HepG2 (cell line): ENCODE results near the gene NGF. TPM values are rescaled to one million over a fixed set of nuclear protein-coding genes. Genes with fewer than 3 reads are reported as not detected.

ENCODE experiments used
- ATAC-seq: fragments of 200-7000 bp; cut with Tn5 transposase; 3 replicates; pipeline ENCODE4 v1.9.1; 2020; ENCODE audit warnings: mild to moderate bottlenecking, moderate library complexity
- BruUV-seq: library from RNA; stranded (reverse); fragments of 400-500 nt; replicated peaks from 2 replicates; lab custom pipeline; 2021; lab: Mats Ljungman, UMichigan
- CTCF ChIA-PET: fragments of 300-600 bp; formaldehyde crosslinking; extraction: SDS; loops from one replicate; lab custom pipeline; 2021; ENCODE audit warnings: low total read pairs, inconsistent platforms, low intra/inter-chr PET ratio; lab: Yijun Ruan, JAX
- POLR2A ChIA-PET: fragments of 350-600 bp; sonication (Branson Sonifier 250); formaldehyde crosslinking; loops from one replicate; lab custom pipeline; 2020; ENCODE audit warnings: antibody characterized with exemption, inconsistent platforms; lab: Yijun Ruan, JAX
- DNase-seq: peaks from one replicate; pipeline ENCODE4 v3.0.0-alpha.2; 2015; ENCODE audit warnings: low spot score
- FAIRE-seq: peaks from 3 replicates; lab custom pipeline; 2011; peaks lifted over from hg19 to GRCh38; lab: Jason Lieb, UNC
- H2AFZ ChIP-seq: one replicate; pipeline ENCODE4 v1.6.1; 2011; ENCODE audit warnings: low read length, inconsistent platforms
- H3K27ac ChIP-seq: fragments of 300-600 bp; 3 replicates; pipeline ENCODE4 v1.8.0; 2011; ENCODE audit warnings: mixed run types, mild to moderate bottlenecking, mixed read lengths, low read length, inconsistent platforms; ENCODE audit not compliant: insufficient read depth; ENCODE audit errors: extremely low read length
- H3K27me3 ChIP-seq, 2 experiments: fragments of 200-600 bp in 1 of 2; 2 replicates in 1 of 2; 3 replicates in 1 of 2; pipeline versions ENCODE4 v1.6.0 to v1.8.0; 2011; ENCODE audit warnings: low read length in 2 of 2, mild to moderate bottlenecking in 2 of 2, moderate library complexity in 2 of 2, inconsistent platforms in 1 of 2; ENCODE audit not compliant: insufficient read depth in 2 of 2, control insufficient read depth in 1 of 2
- H3K36me3 ChIP-seq, 2 experiments: fragments of 200-600 bp in 1 of 2; replicated peaks in 1 of 2; 2 replicates in 1 of 2; 3 replicates in 1 of 2; pipeline versions ENCODE4 v1.5.1 to v1.8.0; 2011; ENCODE audit warnings: low read length in 2 of 2, inconsistent platforms in 1 of 2; ENCODE audit not compliant: insufficient read depth in 2 of 2, control insufficient read depth in 1 of 2
- H3K4me1 ChIP-seq: 2 replicates; pipeline ENCODE4 v1.5.1; 2012; ENCODE audit warnings: low read length, inconsistent platforms; ENCODE audit not compliant: insufficient read depth
- H3K4me2 ChIP-seq: 2 replicates; pipeline ENCODE4 v1.6.0; 2011; ENCODE audit warnings: low read depth, low read length, inconsistent platforms
- H3K4me3 ChIP-seq, 3 experiments: fragments of 200-600 bp in 1 of 3; sonication (generic), shearing (Covaris generic) in 1 of 3; replicated peaks in 1 of 3; 2 replicates each; pipeline ENCODE4 v1.5.1; 2011 to 2016; ENCODE audit warnings: low read length in 3 of 3, inconsistent platforms in 2 of 3, low read depth in 2 of 3, mild to moderate bottlenecking in 2 of 3, control low read depth in 1 of 3, mixed read lengths in 1 of 3; ENCODE audit not compliant: insufficient read depth in 1 of 3
- H3K79me2 ChIP-seq: one replicate; pipeline ENCODE4 v1.6.1; 2011; ENCODE audit warnings: low read length, inconsistent platforms; ENCODE audit not compliant: insufficient read depth
- H3K9ac ChIP-seq: 2 replicates; pipeline ENCODE4 v1.6.0; 2011; ENCODE audit warnings: mild to moderate bottlenecking, low read depth, low read length, inconsistent platforms; ENCODE audit not compliant: insufficient read depth
- H3K9me3 ChIP-seq: 2 replicates; pipeline ENCODE4 v1.5.1; 2012; ENCODE audit warnings: mild to moderate bottlenecking, low read length
- H4K20me1 ChIP-seq: 2 replicates; pipeline ENCODE4 v1.6.0; 2011; ENCODE audit warnings: inconsistent platforms, mild to moderate bottlenecking, low read length, moderate library complexity; ENCODE audit not compliant: insufficient read depth
- CAMTA2 ChIP-seq: sonication (generic); formaldehyde crosslinking; IDR thresholded peaks from 2 replicates; pipeline ENCODE4 v1.4.0; 2020; ENCODE audit warnings: mild to moderate bottlenecking, missing genetic modification reagents, borderline replicate concordance
- CEBPG ChIP-seq: IDR thresholded peaks from 2 replicates; pipeline ENCODE4 v1.6.1; 2016
- DDIT3 ChIP-seq: sonication (generic); formaldehyde crosslinking; IDR thresholded peaks from 2 replicates; pipeline ENCODE4 v1.4.0; 2020; ENCODE audit warnings: mild to moderate bottlenecking, missing genetic modification reagents
- ELF4 ChIP-seq: sonication (generic); formaldehyde crosslinking; IDR thresholded peaks from 2 replicates; pipeline ENCODE4 v1.5.0; 2020; ENCODE audit warnings: missing genetic modification reagents, mild to moderate bottlenecking, moderate library complexity, borderline replicate concordance
- GFI1 ChIP-seq: sonication (generic); formaldehyde crosslinking; IDR thresholded peaks from 2 replicates; pipeline ENCODE4 v1.5.0; 2020; ENCODE audit warnings: missing genetic modification reagents, mild to moderate bottlenecking, borderline replicate concordance
- HOXD1 ChIP-seq: sonication (generic); formaldehyde crosslinking; IDR thresholded peaks from 2 replicates; pipeline ENCODE4 v1.5.0; 2020; ENCODE audit warnings: missing genetic modification reagents
- MIXL1 ChIP-seq: IDR thresholded peaks from 2 replicates; pipeline ENCODE4 v1.6.1; 2016
- NCOR1 ChIP-seq: fragments of 200-600 bp; sonication (generic); IDR thresholded peaks from 2 replicates; pipeline ENCODE4 v1.7.0; 2017; ENCODE audit warnings: antibody characterized with exemption, low read length, borderline replicate concordance
- NFYB ChIP-seq: sonication (generic); formaldehyde crosslinking; IDR thresholded peaks from 2 replicates; pipeline ENCODE4 v1.4.0; 2020; ENCODE audit warnings: missing genetic modification reagents
- NR2F6 ChIP-seq, 2 experiments: IDR thresholded peaks; 2 replicates each; pipeline ENCODE4 v1.6.1; 2016; ENCODE audit warnings: antibody characterized with exemption in 1 of 2, mild to moderate bottlenecking in 1 of 2
- POLR2A ChIP-seq, 2 experiments: IDR thresholded peaks; 2 replicates each; pipeline ENCODE4 v1.6.1; 2011; ENCODE audit warnings: low read depth in 2 of 2, low read length in 2 of 2, mild to moderate bottlenecking in 1 of 2, moderate library complexity in 1 of 2; ENCODE audit not compliant: insufficient read depth in 1 of 2
- SNAPC4 ChIP-seq: sonication (generic); formaldehyde crosslinking; IDR thresholded peaks from 2 replicates; pipeline ENCODE4 v1.4.0; 2020; ENCODE audit warnings: mild to moderate bottlenecking, missing genetic modification reagents
- SRY ChIP-seq: sonication (generic); formaldehyde crosslinking; IDR thresholded peaks from 2 replicates; pipeline ENCODE4 v1.8.0; 2022; ENCODE audit warnings: mild to moderate bottlenecking, missing genetic modification reagents
- TFAP4 ChIP-seq: sonication (generic); IDR thresholded peaks from 2 replicates; pipeline ENCODE4 v1.6.1; 2016; ENCODE audit warnings: low read depth, borderline replicate concordance
- YEATS4 ChIP-seq: sonication (generic); formaldehyde crosslinking; IDR thresholded peaks from 2 replicates; pipeline ENCODE4 v1.4.0; 2020; ENCODE audit warnings: missing genetic modification reagents, borderline replicate concordance
- ZFP37 ChIP-seq: sonication (generic); formaldehyde crosslinking; IDR thresholded peaks from 2 replicates; pipeline ENCODE4 v1.4.0; 2020; ENCODE audit warnings: missing genetic modification reagents, borderline replicate concordance
- ZNF432 ChIP-seq: sonication (generic); formaldehyde crosslinking; IDR thresholded peaks from 2 replicates; pipeline ENCODE4 v1.5.0; 2020; ENCODE audit warnings: missing genetic modification reagents, mild to moderate bottlenecking, borderline replicate concordance
- ZNF614 ChIP-seq: IDR thresholded peaks from 2 replicates; pipeline ENCODE4 v1.6.1; 2018; ENCODE audit warnings: missing biosample characterization, missing genetic modification reagents, inconsistent platforms, borderline replicate concordance
- ZNF616 ChIP-seq: sonication (generic); formaldehyde crosslinking; IDR thresholded peaks from 2 replicates; pipeline ENCODE4 v1.5.0; 2020; ENCODE audit warnings: low read depth, mild to moderate bottlenecking, missing genetic modification reagents
- WGBS: methylation state at CpG from one replicate; pipeline ENCODE4 v1.1.6; 2017; ENCODE audit warnings: low lambda C conversion rate; 5-methylcytosine and 5-hydroxymethylcytosine counted together
- in situ Hi-C: cut with HindIII; loops from 2 replicates; pipeline ENCODE4 v1.10.0; 2017; ENCODE audit warnings: low pct_unique_long_range_greater_than_20kb; ENCODE audit not compliant: extremely low pct_ligation_motif_present
- intact Hi-C: fragments of 100-400 bp; cut with micrococcal nuclease; formaldehyde crosslinking; loops from one replicate; pipeline ENCODE4 v1.10.0; 2022; ENCODE audit not compliant: unreplicated experiment
- polyA plus RNA-seq, 8 experiments: library from polyadenylated mRNA; depleted of rRNA in 3 of 8; stranded (reverse) in 7 of 8; unstranded in 1 of 8; fragments of >200 nt; fragmentation: Illumina TruSeq in 4 of 8; extraction: Trizol in 4 of 8; gene quantifications; 2 replicates each; pipeline versions ENCODE4 v1.2.1 to v1.2.3, GENCODE V29; 2011 to 2016; ENCODE audit warnings: low read depth in 4 of 8, missing spikeins in 1 of 8, mixed read lengths in 1 of 8; ENCODE audit not compliant: insufficient read depth in 1 of 8
- total RNA-seq, 5 experiments: library from RNA; depleted of rRNA; stranded (reverse); fragments of >200 nt; fragmentation: Illumina TruSeq; extraction: Trizol; gene quantifications; 2 replicates each; pipeline ENCODE4 v1.2.3, GENCODE V29; 2016; ENCODE audit warnings: low read depth in 1 of 5

Gene NGF
- total and polyA plus RNA-seq, 2 of the 13 experiments (the other 11 are each of a cell fraction or from before 2014, with no cell fraction given) = not detected

- Histone ChIP-seq H3K79me2 (no peaks in the 10 kb centered on the region), H3K4me1 (no peaks in the 10 kb centered on the region), H3K4me2 (no peak overlapping the region), H3K27me3 (no peaks in the 10 kb centered on the region), H2AFZ (no peak overlapping the region), H3K9ac (no peak overlapping the region), H4K20me1 (no peaks in the 10 kb centered on the region), H3K27ac (no peak overlapping the region), H3K36me3 (no peaks in the 10 kb centered on the region), H3K4me3 (no peak overlapping the region), H3K9me3 (peaks cover 25% of the 10 kb centered on the region)
- ATAC-seq (no peak), DNase-seq (no peak), FAIRE-seq (no peak)
- intact Hi-C loops (no loop called here), in situ Hi-C loops (no loop called here)
- POLR2A ChIA-PET = no interaction called here
- CTCF ChIA-PET = no interaction called here
- BruUV-seq = no TSS peak
- WGBS = 0% methylated on average over 3 of the region's 3 CpGs
- TF ChIP-seq NFYB (CRISPR knock-in tag) (no peak), ZNF614 (CRISPR knock-in tag) (no peak), MIXL1 (CRISPR knock-in tag) (no peak), HOXD1 (CRISPR knock-in tag) (no peak), ZNF616 (CRISPR knock-in tag) (no peak), SRY (no peak), SNAPC4 (no peak), NCOR1 (no peak), YEATS4 (CRISPR knock-in tag) (no peak), ELF4 (CRISPR knock-in tag) (no peak), CEBPG (CRISPR knock-in tag) (no peak), GFI1 (CRISPR knock-in tag) (no peak), ZFP37 (CRISPR knock-in tag) (no peak), POLR2A (IDR thresholded peaks at IDR 0.05; ENCODE audit: insufficient read depth in 1 of 2, low read depth in 2 of 2, low read length in 2 of 2) (no peak), DDIT3 (no peak), TFAP4 (no peak), ZNF432 (CRISPR knock-in tag) (no peak), NR2F6 (IDR thresholded peaks at IDR 0.05) (no peak), NR2F6 (CRISPR knock-in tag; IDR thresholded peaks at IDR 0.05) (no peak), CAMTA2 (CRISPR knock-in tag) (no peak)
These were observed 79.7 kb downstream of the NGF start for GRCh38 chr1:115258302-115258866.
